Renal pelvis (tissue), 4 donors: ENCODE measurements around the gene POLR3G. TPM values are rescaled to one million over a fixed set of nuclear protein-coding genes. Genes with fewer than 3 reads are reported as not detected.
A peak's percentile ranks its signal among the peaks of the same experiment; 100 is the strongest.

Source experiments
- DNase-seq: peaks from one replicate; pipeline ENCODE4 v3.0.0-alpha.2; 2013
- polyA plus RNA-seq, 3 donors: library from polyadenylated mRNA; unstranded; fragments of 120-200 nt; gene quantifications; one replicate each; pipeline ENCODE4 v1.2.1, GENCODE V29; 2013; ENCODE audit not compliant: insufficient read length in 3 of 3

Gene POLR3G
- polyA plus RNA-seq, 3 donors: 2.7 to 3.5 (median 3.3) TPM

GRCh38 chr5:90549729-90550275, 75.1 kb downstream of the POLR3G start:
- DNase-seq: no peak

GRCh38 chr5:90550963-90551362, 76.3 kb downstream of the POLR3G start:
- no peak for DNase-seq

- DNase-seq: no peak
Measured at GRCh38 chr5:90551376-90551775, 76.7 kb downstream of the POLR3G start.

- no peak for DNase-seq
Measured at GRCh38 chr5:90553711-90554110, 79.0 kb downstream of the POLR3G start.

- DNase-seq: no peak
Measured at GRCh38 chr5:90554358-90555006, 79.8 kb downstream of the POLR3G start.

GRCh38 chr5:90555666-90556065, 81.0 kb downstream of the POLR3G start:
- DNase-seq: no peak

- DNase-seq: no peak
Measured at GRCh38 chr5:90557391-90557790, 82.7 kb downstream of the POLR3G start.

GRCh38 chr5:90557871-90558270, 83.2 kb downstream of the POLR3G start:
- DNase-seq: peak; percentile 0

GRCh38 chr5:90558344-90559192, 83.9 kb downstream of the POLR3G start, which contains the start of gene ADGRV1:
TSS of gene ADGRV1 (plus strand) at chr5:90558797. CDS start at chr5:90558896, 99 bp downstream.
- peak; percentile 90 for DNase-seq

- no peak for DNase-seq
Measured at GRCh38 chr5:90560771-90561170, 86.1 kb downstream of the POLR3G start.

GRCh38 chr5:90561766-90562165, 87.1 kb downstream of the POLR3G start:
- DNase-seq: no peak

- DNase-seq: no peak
Measured at GRCh38 chr5:90562341-90562740, 87.7 kb downstream of the POLR3G start.

- DNase-seq: no peak
Measured at GRCh38 chr5:90563108-90563507, 88.4 kb downstream of the POLR3G start.

Other genes with a start within 250 kb of the POLR3G start
- gene CETN3, start 65.1 kb upstream of the POLR3G start, polyA plus RNA-seq: 10 to 100 TPM; 65.8 to 70.9 (median 69.0) TPM
- gene MBLAC2, start 93 bp upstream of the POLR3G start, polyA plus RNA-seq: 10 to 100 TPM in 1 of 3 donors, 1 to 10 TPM in 2; 9.6 to 10.1 (median 9.6) TPM
- gene LYSMD3, start 54.7 kb downstream of the POLR3G start, polyA plus RNA-seq: 10 to 100 TPM; 24.7 to 31.2 (median 28.2) TPM
- 10 to 100 TPM; 11.3 to 15.4 (median 14.0) TPM for gene ADGRV1, start 83.9 kb downstream of the POLR3G start, polyA plus RNA-seq